HepG2 (cell line): ENCODE results near the gene TLCD3B. TPM values are rescaled to one million over a fixed set of nuclear protein-coding genes. Genes with fewer than 3 reads are reported as not detected.

ENCODE experiments used
- BCL6 ChIP-seq: IDR thresholded peaks from 2 replicates; pipeline ENCODE4 v1.6.1; 2016; ENCODE audit warnings: missing genetic modification reagents, missing compliant biosample characterization
- CHD2 ChIP-seq: IDR thresholded peaks from 2 replicates; pipeline ENCODE4 v1.6.1; 2011; ENCODE audit warnings: low read depth, low read length, improper control_type of control experiment
- DR1 ChIP-seq: sonication (generic); formaldehyde crosslinking; IDR thresholded peaks from 2 replicates; pipeline ENCODE4 v1.8.0; 2021; ENCODE audit warnings: mild to moderate bottlenecking, missing genetic modification reagents, inconsistent platforms
- ISX ChIP-seq: sonication (generic); formaldehyde crosslinking; conservative IDR thresholded peaks from 2 replicates; pipeline ENCODE4 v1.5.0; 2020; ENCODE audit warnings: missing genetic modification reagents
- PHB2 ChIP-seq: fragments of 450-650 bp; IDR thresholded peaks from 2 replicates; pipeline ENCODE4 v1.6.1; 2018; ENCODE audit not compliant: partially characterized antibody
- RARG ChIP-seq: sonication (generic); formaldehyde crosslinking; IDR thresholded peaks from 2 replicates; pipeline ENCODE4 v1.4.0; 2020; ENCODE audit warnings: low read depth, mild to moderate bottlenecking, missing genetic modification reagents
- TAF1 ChIP-seq: sonication (generic); formaldehyde crosslinking; IDR thresholded peaks from 2 replicates; pipeline ENCODE4 v1.4.0; 2020; ENCODE audit warnings: missing genetic modification reagents
- U2AF2 ChIP-seq: fragments of 200-400 bp; formaldehyde crosslinking; IDR thresholded peaks from 2 replicates; pipeline ENCODE4 v1.6.1; 2017; ENCODE audit warnings: low read depth, mild to moderate bottlenecking, low read length
- ZFP1 ChIP-seq: IDR thresholded peaks from 2 replicates; pipeline ENCODE4 v1.6.1; 2016
- ZNF234 ChIP-seq: sonication (generic); formaldehyde crosslinking; conservative IDR thresholded peaks from 2 replicates; pipeline ENCODE4 v1.5.1; 2020; ENCODE audit warnings: mild to moderate bottlenecking, missing genetic modification reagents
- ZNF282 ChIP-seq: fragments of 450-650 bp; IDR thresholded peaks from 2 replicates; pipeline ENCODE4 v1.6.1; 2018; ENCODE audit not compliant: partially characterized antibody
- ZNF343 ChIP-seq: sonication (generic); formaldehyde crosslinking; IDR thresholded peaks from 2 replicates; pipeline ENCODE4 v1.4.0; 2020; ENCODE audit warnings: mild to moderate bottlenecking, missing genetic modification reagents
- ZNF549 ChIP-seq: sonication (generic); formaldehyde crosslinking; IDR thresholded peaks from 2 replicates; pipeline ENCODE4 v1.5.0; 2020; ENCODE audit warnings: missing genetic modification reagents
- ZNF891 ChIP-seq: sonication (generic); formaldehyde crosslinking; IDR thresholded peaks from 2 replicates; pipeline ENCODE4 v1.5.0; 2020; ENCODE audit warnings: mild to moderate bottlenecking, missing genetic modification reagents
- polyA plus RNA-seq, 8 experiments: library from polyadenylated mRNA; depleted of rRNA in 3 of 8; stranded (reverse) in 7 of 8; unstranded in 1 of 8; fragments of >200 nt; fragmentation: Illumina TruSeq in 4 of 8; extraction: Trizol in 4 of 8; gene quantifications; 2 replicates each; pipeline versions ENCODE4 v1.2.1 to v1.2.3, GENCODE V29; 2011 to 2016; ENCODE audit warnings: low read depth in 4 of 8, missing spikeins in 1 of 8, mixed read lengths in 1 of 8; ENCODE audit not compliant: insufficient read depth in 1 of 8
- total RNA-seq, 5 experiments: library from RNA; depleted of rRNA; stranded (reverse); fragments of >200 nt; fragmentation: Illumina TruSeq; extraction: Trizol; gene quantifications; 2 replicates each; pipeline ENCODE4 v1.2.3, GENCODE V29; 2016; ENCODE audit warnings: low read depth in 1 of 5
- TF ChIP-seq, protein P1 (sequence below): IDR thresholded peaks from 2 replicates; pipeline ENCODE4 v1.6.1; 2016
- TF ChIP-seq, protein P2 (sequence below): sonication (generic); formaldehyde crosslinking; IDR thresholded peaks from 2 replicates; pipeline ENCODE4 v1.4.0; 2020; ENCODE audit warnings: missing genetic modification reagents
- TF ChIP-seq, protein P3 (sequence below): conservative IDR thresholded peaks from 2 replicates; pipeline ENCODE4 v1.6.1; 2018; ENCODE audit warnings: missing genetic modification reagents
- TF ChIP-seq, protein P4 (sequence below): sonication (generic); formaldehyde crosslinking; IDR thresholded peaks from 2 replicates; pipeline ENCODE4 v1.8.0; 2022; ENCODE audit warnings: missing genetic modification reagents, mild to moderate bottlenecking, borderline replicate concordance
- TF ChIP-seq, protein P5 (sequence below): IDR thresholded peaks from 2 replicates; pipeline ENCODE4 v1.6.1; 2012; ENCODE audit warnings: low read length, improper control_type of control experiment

Gene TLCD3B
- total and polyA plus RNA-seq, 2 of the 13 experiments (the other 11 are each of a cell fraction or from before 2014, with no cell fraction given): not detected

DNA sequence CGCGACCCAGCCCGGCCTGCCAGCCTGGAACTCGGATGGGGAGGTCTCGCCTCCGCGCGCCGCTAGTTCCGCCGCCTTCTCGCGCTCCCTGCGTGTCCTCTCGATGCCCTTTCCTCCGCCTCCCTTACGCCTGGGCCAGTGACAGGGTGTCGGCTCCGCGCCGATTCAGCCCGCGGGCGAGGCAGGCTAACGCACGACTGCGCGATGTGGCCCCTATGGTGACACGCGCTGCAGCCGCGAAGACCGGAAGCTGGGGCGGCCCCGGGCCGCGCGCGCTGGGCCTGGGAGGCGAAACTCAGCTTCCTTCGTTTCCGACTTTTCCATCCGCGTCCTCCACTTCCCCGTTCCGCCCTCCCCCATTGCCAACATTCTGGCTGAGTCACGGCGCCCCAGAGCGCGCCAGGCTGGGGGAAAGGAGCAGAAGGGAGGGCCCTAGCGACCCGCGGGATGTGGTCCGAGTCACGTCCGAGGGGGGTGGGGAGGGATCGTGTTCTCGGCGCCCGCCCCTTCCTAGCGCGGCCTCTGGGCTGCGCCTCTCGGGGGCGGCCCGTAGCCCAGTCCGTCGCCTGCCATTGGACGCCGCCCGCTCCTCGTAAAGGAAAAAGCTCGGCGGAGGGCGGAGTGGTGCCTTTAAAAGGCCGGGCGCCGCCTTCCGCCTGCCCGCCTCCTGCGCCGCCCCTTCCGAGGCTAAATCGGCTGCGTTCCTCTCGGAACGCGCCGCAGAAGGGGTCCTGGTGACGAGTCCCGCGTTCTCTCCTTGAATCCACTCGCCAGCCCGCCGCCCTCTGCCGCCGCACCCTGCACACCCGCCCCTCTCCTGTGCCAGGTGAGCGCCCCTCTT, 34.3 kb upstream of the TLCD3B start, which contains the start of gene ALDOA (continued):
- TF ChIP-seq, protein P1, sequence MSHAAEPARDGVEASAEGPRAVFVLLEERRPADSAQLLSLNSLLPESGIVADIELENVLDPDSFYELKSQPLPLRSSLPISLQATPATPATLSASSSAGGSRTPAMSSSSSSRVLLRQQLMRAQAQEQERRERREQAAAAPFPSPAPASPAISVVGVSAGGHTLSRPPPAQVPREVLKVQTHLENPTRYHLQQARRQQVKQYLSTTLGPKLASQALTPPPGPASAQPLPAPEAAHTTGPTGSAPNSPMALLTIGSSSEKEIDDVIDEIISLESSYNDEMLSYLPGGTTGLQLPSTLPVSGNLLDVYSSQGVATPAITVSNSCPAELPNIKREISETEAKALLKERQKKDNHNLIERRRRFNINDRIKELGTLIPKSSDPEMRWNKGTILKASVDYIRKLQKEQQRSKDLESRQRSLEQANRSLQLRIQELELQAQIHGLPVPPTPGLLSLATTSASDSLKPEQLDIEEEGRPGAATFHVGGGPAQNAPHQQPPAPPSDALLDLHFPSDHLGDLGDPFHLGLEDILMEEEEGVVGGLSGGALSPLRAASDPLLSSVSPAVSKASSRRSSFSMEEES (CRISPR knock-in tag): peak; percentile 47
- TF ChIP-seq, protein P2, sequence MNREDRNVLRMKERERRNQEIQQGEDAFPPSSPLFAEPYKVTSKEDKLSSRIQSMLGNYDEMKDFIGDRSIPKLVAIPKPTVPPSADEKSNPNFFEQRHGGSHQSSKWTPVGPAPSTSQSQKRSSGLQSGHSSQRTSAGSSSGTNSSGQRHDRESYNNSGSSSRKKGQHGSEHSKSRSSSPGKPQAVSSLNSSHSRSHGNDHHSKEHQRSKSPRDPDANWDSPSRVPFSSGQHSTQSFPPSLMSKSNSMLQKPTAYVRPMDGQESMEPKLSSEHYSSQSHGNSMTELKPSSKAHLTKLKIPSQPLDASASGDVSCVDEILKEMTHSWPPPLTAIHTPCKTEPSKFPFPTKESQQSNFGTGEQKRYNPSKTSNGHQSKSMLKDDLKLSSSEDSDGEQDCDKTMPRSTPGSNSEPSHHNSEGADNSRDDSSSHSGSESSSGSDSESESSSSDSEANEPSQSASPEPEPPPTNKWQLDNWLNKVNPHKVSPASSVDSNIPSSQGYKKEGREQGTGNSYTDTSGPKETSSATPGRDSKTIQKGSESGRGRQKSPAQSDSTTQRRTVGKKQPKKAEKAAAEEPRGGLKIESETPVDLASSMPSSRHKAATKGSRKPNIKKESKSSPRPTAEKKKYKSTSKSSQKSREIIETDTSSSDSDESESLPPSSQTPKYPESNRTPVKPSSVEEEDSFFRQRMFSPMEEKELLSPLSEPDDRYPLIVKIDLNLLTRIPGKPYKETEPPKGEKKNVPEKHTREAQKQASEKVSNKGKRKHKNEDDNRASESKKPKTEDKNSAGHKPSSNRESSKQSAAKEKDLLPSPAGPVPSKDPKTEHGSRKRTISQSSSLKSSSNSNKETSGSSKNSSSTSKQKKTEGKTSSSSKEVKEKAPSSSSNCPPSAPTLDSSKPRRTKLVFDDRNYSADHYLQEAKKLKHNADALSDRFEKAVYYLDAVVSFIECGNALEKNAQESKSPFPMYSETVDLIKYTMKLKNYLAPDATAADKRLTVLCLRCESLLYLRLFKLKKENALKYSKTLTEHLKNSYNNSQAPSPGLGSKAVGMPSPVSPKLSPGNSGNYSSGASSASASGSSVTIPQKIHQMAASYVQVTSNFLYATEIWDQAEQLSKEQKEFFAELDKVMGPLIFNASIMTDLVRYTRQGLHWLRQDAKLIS (CRISPR knock-in tag): peak; percentile 45
- TF ChIP-seq ZNF549 (CRISPR knock-in tag) (no peak), DR1 (CRISPR knock-in tag) (peak; percentile 99), ZNF234 (CRISPR knock-in tag) (peak; percentile 99), ZFP1 (CRISPR knock-in tag) (no peak), PHB2 (no peak), RARG (CRISPR knock-in tag) (no peak; the same call in none of the 2 replicates), TAF1 (CRISPR knock-in tag) (peak; percentile 92), ZNF891 (peak; percentile 96), CHD2 (peak; percentile 77), BCL6 (peak; percentile 67; the same call in 1 of the 2 replicates), U2AF2 (peak; percentile 55; the same call in 1 of the 2 replicates), ZNF343 (CRISPR knock-in tag) (peak; percentile 97), ZNF282 (no peak), ISX (CRISPR knock-in tag) (0 out of 2 replicates have a peak, but pooled peaks have one; percentile 36)
- TF ChIP-seq, protein P3, sequence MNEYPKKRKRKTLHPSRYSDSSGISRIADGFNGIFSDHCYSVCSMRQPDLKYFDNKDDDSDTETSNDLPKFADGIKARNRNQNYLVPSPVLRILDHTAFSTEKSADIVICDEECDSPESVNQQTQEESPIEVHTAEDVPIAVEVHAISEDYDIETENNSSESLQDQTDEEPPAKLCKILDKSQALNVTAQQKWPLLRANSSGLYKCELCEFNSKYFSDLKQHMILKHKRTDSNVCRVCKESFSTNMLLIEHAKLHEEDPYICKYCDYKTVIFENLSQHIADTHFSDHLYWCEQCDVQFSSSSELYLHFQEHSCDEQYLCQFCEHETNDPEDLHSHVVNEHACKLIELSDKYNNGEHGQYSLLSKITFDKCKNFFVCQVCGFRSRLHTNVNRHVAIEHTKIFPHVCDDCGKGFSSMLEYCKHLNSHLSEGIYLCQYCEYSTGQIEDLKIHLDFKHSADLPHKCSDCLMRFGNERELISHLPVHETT (CRISPR knock-in tag): peak; percentile 85
- TF ChIP-seq, protein P4, sequence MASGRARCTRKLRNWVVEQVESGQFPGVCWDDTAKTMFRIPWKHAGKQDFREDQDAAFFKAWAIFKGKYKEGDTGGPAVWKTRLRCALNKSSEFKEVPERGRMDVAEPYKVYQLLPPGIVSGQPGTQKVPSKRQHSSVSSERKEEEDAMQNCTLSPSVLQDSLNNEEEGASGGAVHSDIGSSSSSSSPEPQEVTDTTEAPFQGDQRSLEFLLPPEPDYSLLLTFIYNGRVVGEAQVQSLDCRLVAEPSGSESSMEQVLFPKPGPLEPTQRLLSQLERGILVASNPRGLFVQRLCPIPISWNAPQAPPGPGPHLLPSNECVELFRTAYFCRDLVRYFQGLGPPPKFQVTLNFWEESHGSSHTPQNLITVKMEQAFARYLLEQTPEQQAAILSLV: peak; percentile 92
- TF ChIP-seq, protein P5, sequence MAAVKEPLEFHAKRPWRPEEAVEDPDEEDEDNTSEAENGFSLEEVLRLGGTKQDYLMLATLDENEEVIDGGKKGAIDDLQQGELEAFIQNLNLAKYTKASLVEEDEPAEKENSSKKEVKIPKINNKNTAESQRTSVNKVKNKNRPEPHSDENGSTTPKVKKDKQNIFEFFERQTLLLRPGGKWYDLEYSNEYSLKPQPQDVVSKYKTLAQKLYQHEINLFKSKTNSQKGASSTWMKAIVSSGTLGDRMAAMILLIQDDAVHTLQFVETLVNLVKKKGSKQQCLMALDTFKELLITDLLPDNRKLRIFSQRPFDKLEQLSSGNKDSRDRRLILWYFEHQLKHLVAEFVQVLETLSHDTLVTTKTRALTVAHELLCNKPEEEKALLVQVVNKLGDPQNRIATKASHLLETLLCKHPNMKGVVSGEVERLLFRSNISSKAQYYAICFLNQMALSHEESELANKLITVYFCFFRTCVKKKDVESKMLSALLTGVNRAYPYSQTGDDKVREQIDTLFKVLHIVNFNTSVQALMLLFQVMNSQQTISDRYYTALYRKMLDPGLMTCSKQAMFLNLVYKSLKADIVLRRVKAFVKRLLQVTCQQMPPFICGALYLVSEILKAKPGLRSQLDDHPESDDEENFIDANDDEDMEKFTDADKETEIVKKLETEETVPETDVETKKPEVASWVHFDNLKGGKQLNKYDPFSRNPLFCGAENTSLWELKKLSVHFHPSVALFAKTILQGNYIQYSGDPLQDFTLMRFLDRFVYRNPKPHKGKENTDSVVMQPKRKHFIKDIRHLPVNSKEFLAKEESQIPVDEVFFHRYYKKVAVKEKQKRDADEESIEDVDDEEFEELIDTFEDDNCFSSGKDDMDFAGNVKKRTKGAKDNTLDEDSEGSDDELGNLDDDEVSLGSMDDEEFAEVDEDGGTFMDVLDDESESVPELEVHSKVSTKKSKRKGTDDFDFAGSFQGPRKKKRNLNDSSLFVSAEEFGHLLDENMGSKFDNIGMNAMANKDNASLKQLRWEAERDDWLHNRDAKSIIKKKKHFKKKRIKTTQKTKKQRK: no peak
